ENCODE data around the gene CPSF4L. TPM values are rescaled to one million over a fixed set of nuclear protein-coding genes. Genes with fewer than 3 reads are reported as not detected.
A peak's percentile ranks its signal among the peaks of the same experiment; 100 is the strongest.

Gene CPSF4L
- total and polyA plus RNA-seq, 9 donors, result 0.25 TPM; not detected in 8

DNA sequence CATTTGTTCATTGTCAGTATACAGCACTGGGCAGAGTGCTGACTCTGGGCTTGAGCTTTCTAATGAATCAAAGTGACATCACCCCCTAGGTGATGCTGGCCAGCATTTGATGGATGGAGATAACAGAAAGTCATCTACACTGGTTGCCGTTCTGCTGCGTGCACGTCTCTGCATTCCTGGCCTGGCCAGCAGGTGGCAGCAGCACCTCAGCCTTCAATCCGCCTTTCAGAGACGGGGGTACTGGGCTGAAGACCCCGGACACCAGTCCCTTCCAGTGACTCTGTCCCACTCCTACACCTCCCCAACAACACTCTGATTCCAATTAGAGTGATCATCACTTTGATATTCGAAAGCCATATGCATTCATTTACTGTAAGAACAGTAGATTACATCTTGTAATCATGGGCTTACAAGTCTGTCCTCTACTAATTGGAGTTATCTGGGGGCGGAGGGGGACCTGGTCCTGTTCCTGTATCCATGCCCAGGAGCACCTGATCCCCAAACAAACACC, 6.0 kb downstream of the CPSF4L start:
- H3K27me3 ChIP-seq, result no peaks in the 10 kb centered on the region
- peaks cover 3% of the 10 kb centered on the region for H3K4me1 ChIP-seq (ENCODE audit: insufficient read depth)
- TF ChIP-seq, protein P1, sequence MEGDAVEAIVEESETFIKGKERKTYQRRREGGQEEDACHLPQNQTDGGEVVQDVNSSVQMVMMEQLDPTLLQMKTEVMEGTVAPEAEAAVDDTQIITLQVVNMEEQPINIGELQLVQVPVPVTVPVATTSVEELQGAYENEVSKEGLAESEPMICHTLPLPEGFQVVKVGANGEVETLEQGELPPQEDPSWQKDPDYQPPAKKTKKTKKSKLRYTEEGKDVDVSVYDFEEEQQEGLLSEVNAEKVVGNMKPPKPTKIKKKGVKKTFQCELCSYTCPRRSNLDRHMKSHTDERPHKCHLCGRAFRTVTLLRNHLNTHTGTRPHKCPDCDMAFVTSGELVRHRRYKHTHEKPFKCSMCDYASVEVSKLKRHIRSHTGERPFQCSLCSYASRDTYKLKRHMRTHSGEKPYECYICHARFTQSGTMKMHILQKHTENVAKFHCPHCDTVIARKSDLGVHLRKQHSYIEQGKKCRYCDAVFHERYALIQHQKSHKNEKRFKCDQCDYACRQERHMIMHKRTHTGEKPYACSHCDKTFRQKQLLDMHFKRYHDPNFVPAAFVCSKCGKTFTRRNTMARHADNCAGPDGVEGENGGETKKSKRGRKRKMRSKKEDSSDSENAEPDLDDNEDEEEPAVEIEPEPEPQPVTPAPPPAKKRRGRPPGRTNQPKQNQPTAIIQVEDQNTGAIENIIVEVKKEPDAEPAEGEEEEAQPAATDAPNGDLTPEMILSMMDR (IDR thresholded peaks at IDR 0.05), result peak; percentile 93 to 99 (median 97)
- no peak for TF ChIP-seq POLR2A (IDR thresholded peaks at IDR 0.05)
- H3K27ac ChIP-seq, result no peak overlapping the region
- H3K9me3 ChIP-seq, result no peaks in the 10 kb centered on the region
- intact Hi-C loops (cut with DNase I), result loop anchor here (2.0 kb wide), 3 partner anchors 113 to 117 kb away; no protein-coding TSS in a partner anchor
- no peaks in the 10 kb centered on the region for H3K36me3 ChIP-seq
- peak; percentile 37 to 77 (median 64) for DNase-seq
- no peak overlapping the region for H3K4me3 ChIP-seq
- WGBS, 3 donors, result 1 to 4% (median 3%) methylated on average over 8 of the region's 8 CpGs

DNA sequence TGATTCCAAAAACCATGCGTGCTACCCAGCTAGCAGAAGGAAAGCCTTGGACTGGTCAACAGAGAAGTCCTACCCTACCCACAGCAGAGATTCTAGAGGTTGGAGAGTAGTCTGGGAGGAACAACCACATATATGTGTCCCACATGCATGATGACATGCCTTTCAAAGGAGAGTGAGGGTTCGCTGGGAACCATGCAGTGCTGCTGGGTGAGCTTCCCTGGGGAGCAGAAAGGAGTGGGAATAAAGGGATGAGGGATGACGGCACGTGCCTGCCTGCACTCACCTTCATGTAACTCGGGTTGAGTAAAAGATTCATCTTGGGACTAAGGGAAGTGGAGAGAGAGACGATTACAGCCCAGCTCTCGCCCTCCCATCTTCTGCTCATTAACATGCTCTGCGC, 9.8 kb downstream of the CPSF4L start:
- DNase-seq, result no peak
- TF ChIP-seq POLR2A (IDR thresholded peaks at IDR 0.05) (no peak), EP300 (IDR thresholded peaks at IDR 0.05) (no peak)
- TF ChIP-seq, protein P1 (IDR thresholded peaks at IDR 0.05), result no peak
- 74 to 81% (median 76%) methylated on average over 8 of the region's 8 CpGs for WGBS, 3 donors
- peaks cover 2% of the 10 kb centered on the region for H3K4me1 ChIP-seq (ENCODE audit: insufficient read depth)
- H3K9me3 ChIP-seq, result no peaks in the 10 kb centered on the region
- H3K27ac ChIP-seq, result no peak overlapping the region
- H3K4me3 ChIP-seq, result no peak overlapping the region
- H3K36me3 ChIP-seq, result no peaks in the 10 kb centered on the region
- H3K27me3 ChIP-seq, result no peaks in the 10 kb centered on the region
- intact Hi-C loops (cut with DNase I), result loop anchor here in 1 of 4 donors (2.0 kb wide), 1 partner anchor 115 kb away; no protein-coding TSS in a partner anchor

DNA sequence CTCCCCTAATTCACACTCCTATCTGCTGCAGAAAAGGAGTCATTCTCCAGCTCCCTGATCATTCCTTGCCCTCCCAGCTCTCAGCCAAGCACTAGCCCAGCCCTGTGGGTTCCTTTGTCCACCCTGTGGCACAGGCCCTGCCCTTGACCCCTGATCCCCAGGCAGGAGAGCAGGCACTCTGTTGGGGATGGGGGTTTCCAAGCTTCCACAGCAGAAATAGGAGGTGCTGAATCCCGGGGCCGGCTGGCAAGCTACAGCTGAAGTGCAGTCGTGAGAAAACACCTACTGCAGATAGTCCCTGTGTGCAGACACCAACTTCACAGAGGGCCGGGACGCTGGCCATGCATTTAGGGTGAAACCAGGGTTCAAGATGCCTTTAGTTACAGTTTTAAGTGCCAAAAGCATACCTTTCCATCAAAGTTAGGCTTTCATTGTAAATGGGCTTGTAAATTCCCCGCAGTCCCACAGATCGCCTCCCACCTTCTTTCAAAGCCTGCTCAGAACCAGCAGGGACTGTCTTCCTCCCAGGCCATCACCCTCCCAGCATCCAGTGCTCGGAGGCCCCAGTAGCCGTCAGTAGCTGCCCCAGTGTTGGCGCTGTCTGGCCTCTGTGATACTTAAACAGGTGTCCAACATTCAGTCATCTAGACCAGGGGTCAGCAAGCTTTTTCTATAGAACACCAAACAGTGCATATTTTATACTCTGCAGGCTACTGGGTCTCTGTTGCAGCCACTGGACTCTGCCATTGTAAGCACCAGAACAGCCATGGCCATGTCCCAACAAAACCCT, 10.6 kb downstream of the CPSF4L start:
- intact Hi-C loops (cut with DNase I), result loop anchor here in 1 of 4 donors (2.0 kb wide), 1 partner anchor 116 kb away; no protein-coding TSS in a partner anchor
- no peak overlapping the region for H3K4me3 ChIP-seq

DNA sequence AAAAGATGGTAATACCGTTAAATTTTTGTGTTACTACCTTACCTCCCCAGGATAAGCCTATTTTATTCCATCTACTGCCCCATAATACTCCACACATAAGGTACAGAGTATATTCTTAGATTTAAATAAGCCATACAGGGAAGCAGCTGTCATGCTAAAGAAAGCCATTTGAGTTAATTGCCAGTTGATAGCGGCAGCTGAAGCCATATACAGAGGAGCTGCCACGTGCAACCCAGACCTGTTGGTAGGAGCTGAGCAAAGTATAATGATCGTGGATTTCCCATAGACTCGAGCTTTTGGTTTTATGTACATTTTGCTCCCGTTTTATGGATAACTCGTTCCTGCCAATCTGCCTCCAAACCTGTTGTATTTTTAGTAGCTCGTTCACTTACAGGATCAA, 12.0 kb downstream of the CPSF4L start:
- H3K4me3 ChIP-seq, result no peak overlapping the region
- TF ChIP-seq, protein P1 (IDR thresholded peaks at IDR 0.05), result no peak
- TF ChIP-seq POLR2A (IDR thresholded peaks at IDR 0.05), result no peak
- no peak for TF ChIP-seq EP300 (IDR thresholded peaks at IDR 0.05)
- H3K27me3 ChIP-seq, result no peaks in the 10 kb centered on the region
- no peaks in the 10 kb centered on the region for H3K9me3 ChIP-seq
- intact Hi-C loops (cut with DNase I), result loop anchor here in 2 of 4 donors (2.0 to 10.0 kb wide), 2 partner anchors 117 to 525 kb away; no protein-coding TSS in a partner anchor
- no peak for DNase-seq
- 69 to 81% (median 78%) methylated on average over 8 of the region's 8 CpGs for WGBS, 3 donors
- H3K4me1 ChIP-seq (ENCODE audit: insufficient read depth), result no peaks in the 10 kb centered on the region
- H3K27ac ChIP-seq, result no peak overlapping the region
- H3K36me3 ChIP-seq, result no peaks in the 10 kb centered on the region

More for the DNA sequence above, 10.6 kb downstream of the CPSF4L start:
- Histone ChIP-seq H3K27me3 (no peaks in the 10 kb centered on the region), H3K4me1 (ENCODE audit: insufficient read depth) (no peaks in the 10 kb centered on the region), H3K27ac (no peak overlapping the region), H3K9me3 (no peaks in the 10 kb centered on the region), H3K36me3 (no peaks in the 10 kb centered on the region)
- 51 to 57% (median 55%) methylated on average over 10 of the region's 10 CpGs for WGBS, 3 donors
- TF ChIP-seq, protein P1 (IDR thresholded peaks at IDR 0.05), result no peak
- TF ChIP-seq POLR2A (IDR thresholded peaks at IDR 0.05) (no peak), EP300 (IDR thresholded peaks at IDR 0.05) (no peak)
- DNase-seq, result no peak

Measured in ovary (tissue), 9 donors.